Astrocyte (in vitro differentiated cells and primary cell): Measurements from ENCODE around the gene KMT5C. TPM values are rescaled to one million over a fixed set of nuclear protein-coding genes. Genes with fewer than 3 reads are reported as not detected.

Experiments
- DNase-seq: peaks from one replicate; pipeline ENCODE4 v3.0.0-alpha.2; 2010; ENCODE audit warnings: low read depth
- FAIRE-seq: peaks from 2 replicates; lab custom pipeline; 2011; peaks lifted over from hg19 to GRCh38; lab: Jason Lieb, UNC
- H2AFZ ChIP-seq: 2 replicates; pipeline ENCODE4 v1.6.0; 2012; ENCODE audit warnings: low read depth, low read length, inconsistent platforms
- H3K27ac ChIP-seq: 2 replicates; pipeline ENCODE4 v1.5.1; 2011; ENCODE audit warnings: low read depth, low read length, inconsistent platforms
- H3K27me3 ChIP-seq: 2 replicates; pipeline ENCODE4 v1.6.0; 2011; ENCODE audit warnings: low read length, inconsistent platforms; ENCODE audit not compliant: insufficient read depth
- H3K36me3 ChIP-seq: 2 replicates; pipeline ENCODE4 v1.5.1; 2011; ENCODE audit warnings: low read length, inconsistent platforms; ENCODE audit not compliant: insufficient read depth
- H3K4me1 ChIP-seq: 2 replicates; pipeline ENCODE4 v1.5.1; 2011; ENCODE audit warnings: low read length, inconsistent platforms; ENCODE audit not compliant: insufficient read depth
- H3K4me2 ChIP-seq: 2 replicates; pipeline ENCODE4 v1.6.0; 2012; ENCODE audit warnings: low read length, inconsistent platforms
- H3K4me3 ChIP-seq: 2 replicates; pipeline ENCODE4 v1.5.1; 2011; ENCODE audit warnings: low read depth, mild to moderate bottlenecking, low read length, inconsistent platforms; ENCODE audit not compliant: insufficient read depth
- H3K79me2 ChIP-seq: 2 replicates; pipeline ENCODE4 v1.6.0; 2012; ENCODE audit warnings: mild to moderate bottlenecking, low read length, inconsistent platforms; ENCODE audit not compliant: insufficient read depth
- H3K9ac ChIP-seq: 2 replicates; pipeline ENCODE4 v1.6.0; 2012; ENCODE audit warnings: mild to moderate bottlenecking, low read length, inconsistent platforms
- H3K9me3 ChIP-seq: 2 replicates; pipeline ENCODE4 v1.5.1; 2012; ENCODE audit warnings: low read depth, mild to moderate bottlenecking, low read length, inconsistent platforms; ENCODE audit not compliant: insufficient read depth
- H4K20me1 ChIP-seq: 2 replicates; pipeline ENCODE4 v1.6.0; 2012; ENCODE audit warnings: low read length, inconsistent platforms; ENCODE audit not compliant: insufficient read depth
- H3K27ac Mint-ChIP-seq: one replicate; pipeline ENCODE4 v1.8.0; 2021; ENCODE audit warnings: mild to moderate bottlenecking, mixed read lengths; ENCODE audit not compliant: unreplicated experiment
- H3K27me3 Mint-ChIP-seq: one replicate; pipeline ENCODE4 v1.8.0; 2021; ENCODE audit warnings: low read depth, mixed read lengths; ENCODE audit not compliant: unreplicated experiment
- H3K36me3 Mint-ChIP-seq: one replicate; pipeline ENCODE4 v1.8.0; 2021; ENCODE audit warnings: low read depth, mixed read lengths; ENCODE audit not compliant: unreplicated experiment
- H3K4me1 Mint-ChIP-seq: one replicate; pipeline ENCODE4 v1.8.0; 2021; ENCODE audit warnings: low read depth, mixed read lengths; ENCODE audit not compliant: unreplicated experiment
- H3K4me3 Mint-ChIP-seq: one replicate; pipeline ENCODE4 v1.8.0; 2021; ENCODE audit warnings: mild to moderate bottlenecking, moderate library complexity, mixed read lengths; ENCODE audit not compliant: unreplicated experiment
- H3K9me3 Mint-ChIP-seq: one replicate; pipeline ENCODE4 v1.8.0; 2021; ENCODE audit warnings: mild to moderate bottlenecking, mixed read lengths; ENCODE audit not compliant: unreplicated experiment
- EZH2 ChIP-seq: IDR thresholded peaks from 2 replicates; pipeline ENCODE4 v1.6.1; 2012; ENCODE audit warnings: mild to moderate bottlenecking, low read length, inconsistent platforms; ENCODE audit not compliant: insufficient read depth
- total RNA-seq: library from RNA; stranded (reverse); gene quantifications from 2 replicates; pipeline ENCODE4 v1.2.1, GENCODE V29; 2021
- TF ChIP-seq, protein P1 (sequence below): IDR thresholded peaks from 2 replicates; pipeline ENCODE4 v1.5.1; 2011; ENCODE audit warnings: low read depth, mild to moderate bottlenecking, inconsistent platforms, low read length, moderate library complexity; ENCODE audit not compliant: insufficient read depth

The KMT5C gene
- total RNA-seq, 1 donor from 2014 or later = 14.6 TPM

DNA sequence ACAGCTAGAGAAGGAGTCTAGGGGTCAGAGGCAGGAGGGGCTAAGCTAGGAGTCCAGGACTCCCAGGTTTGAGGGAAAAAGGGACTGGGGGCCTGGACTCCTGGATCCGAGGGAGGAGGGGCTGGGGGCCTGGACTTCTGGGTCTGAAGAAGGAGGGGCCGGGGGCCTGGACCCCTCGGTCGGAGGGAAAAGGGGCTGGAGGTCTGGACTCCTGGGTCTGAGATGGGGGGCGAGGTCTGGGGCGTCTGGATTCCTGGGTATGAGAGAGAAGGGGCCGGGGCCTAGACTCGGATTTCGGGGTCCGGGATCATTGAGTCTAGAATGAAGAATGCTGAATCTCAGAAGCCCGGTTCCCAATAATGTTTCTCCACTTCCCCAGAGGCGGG is 37.4 kb upstream of the KMT5C start:
- peak overlapping the region; percentile 74 for H3K9ac ChIP-seq
- H3K4me1 Mint-ChIP-seq = no peaks in the 10 kb centered on the region
- H3K9me3 Mint-ChIP-seq = no peaks in the 10 kb centered on the region
- no peaks in the 10 kb centered on the region for H4K20me1 ChIP-seq
- peaks cover 23% of the 10 kb centered on the region for H3K36me3 ChIP-seq
- no peak overlapping the region for H2AFZ ChIP-seq
- TF ChIP-seq, protein P1, sequence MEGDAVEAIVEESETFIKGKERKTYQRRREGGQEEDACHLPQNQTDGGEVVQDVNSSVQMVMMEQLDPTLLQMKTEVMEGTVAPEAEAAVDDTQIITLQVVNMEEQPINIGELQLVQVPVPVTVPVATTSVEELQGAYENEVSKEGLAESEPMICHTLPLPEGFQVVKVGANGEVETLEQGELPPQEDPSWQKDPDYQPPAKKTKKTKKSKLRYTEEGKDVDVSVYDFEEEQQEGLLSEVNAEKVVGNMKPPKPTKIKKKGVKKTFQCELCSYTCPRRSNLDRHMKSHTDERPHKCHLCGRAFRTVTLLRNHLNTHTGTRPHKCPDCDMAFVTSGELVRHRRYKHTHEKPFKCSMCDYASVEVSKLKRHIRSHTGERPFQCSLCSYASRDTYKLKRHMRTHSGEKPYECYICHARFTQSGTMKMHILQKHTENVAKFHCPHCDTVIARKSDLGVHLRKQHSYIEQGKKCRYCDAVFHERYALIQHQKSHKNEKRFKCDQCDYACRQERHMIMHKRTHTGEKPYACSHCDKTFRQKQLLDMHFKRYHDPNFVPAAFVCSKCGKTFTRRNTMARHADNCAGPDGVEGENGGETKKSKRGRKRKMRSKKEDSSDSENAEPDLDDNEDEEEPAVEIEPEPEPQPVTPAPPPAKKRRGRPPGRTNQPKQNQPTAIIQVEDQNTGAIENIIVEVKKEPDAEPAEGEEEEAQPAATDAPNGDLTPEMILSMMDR = no peak
- no peak for TF ChIP-seq EZH2
- no peaks in the 10 kb centered on the region for H3K27me3 ChIP-seq
- H3K4me2 ChIP-seq = peak overlapping the region; percentile 94
- no peaks in the 10 kb centered on the region for H3K79me2 ChIP-seq
- peaks cover 20% of the 10 kb centered on the region for H3K36me3 Mint-ChIP-seq
- H3K27ac ChIP-seq = no peak overlapping the region
- no peak overlapping the region for H3K4me3 Mint-ChIP-seq
- no peak for FAIRE-seq
- H3K9me3 ChIP-seq = no peaks in the 10 kb centered on the region
- no peak for DNase-seq
- no peaks in the 10 kb centered on the region for H3K27me3 Mint-ChIP-seq
- H3K4me1 ChIP-seq = peaks cover 4% of the 10 kb centered on the region
- H3K27ac Mint-ChIP-seq = no peak overlapping the region
- H3K4me3 ChIP-seq = no peak overlapping the region

GRCh38 chr19:55303477-55303876 is 36.2 kb upstream of the KMT5C start:
- H3K9me3 Mint-ChIP-seq = no peaks in the 10 kb centered on the region

More at GRCh38 chr19:55303477-55303876, 36.2 kb upstream of the KMT5C start:
- TF ChIP-seq, protein P1 = no peak
- no peak for TF ChIP-seq EZH2
- no peak for DNase-seq
- Histone ChIP-seq H3K9me3 (no peaks in the 10 kb centered on the region), H2AFZ (no peak overlapping the region), H3K4me2 (no peak overlapping the region), H3K79me2 (no peaks in the 10 kb centered on the region), H3K4me3 (no peak overlapping the region), H3K27ac (no peak overlapping the region), H3K27me3 (no peaks in the 10 kb centered on the region), H3K9ac (no peak overlapping the region), H4K20me1 (no peaks in the 10 kb centered on the region), H3K36me3 (peaks cover 21% of the 10 kb centered on the region), H3K4me1 (peaks cover 4% of the 10 kb centered on the region)
- Mint-ChIP-seq H3K27ac (no peak overlapping the region), H3K4me3 (no peak overlapping the region), H3K27me3 (no peaks in the 10 kb centered on the region), H3K4me1 (no peaks in the 10 kb centered on the region), H3K36me3 (peaks cover 26% of the 10 kb centered on the region)
- FAIRE-seq = no peak
